Keratinocyte (primary cell): Measurements from ENCODE around the gene SLC16A9.
"Not testable (repeated sequence)": the region's sequence is repeated elsewhere in the genome, so short reads cannot be mapped to it uniquely, and the experiment has no call there.

ENCODE experiments used
- EZH2 ChIP-seq: IDR thresholded peaks from one replicate; pipeline ENCODE4 v1.6.1; 2012; ENCODE audit warnings: inconsistent platforms, mild to moderate bottlenecking, low read length, moderate library complexity
- TF ChIP-seq, protein P1 (sequence below), 3 experiments: IDR thresholded peaks in 1 of 3; conservative IDR thresholded peaks in 1 of 3; optimal IDR thresholded peaks in 1 of 3; 2 replicates in 2 of 3; 3 replicates in 1 of 3; pipeline versions ENCODE3 to v1.5.1; 2011; ENCODE audit warnings: low read length in 3 of 3, mild to moderate bottlenecking in 3 of 3, moderate library complexity in 2 of 3, control low read depth in 1 of 3, inconsistent platforms in 1 of 3; ENCODE audit not compliant: insufficient read depth in 2 of 3; ENCODE audit errors: extremely low read depth in 1 of 3

DNA sequence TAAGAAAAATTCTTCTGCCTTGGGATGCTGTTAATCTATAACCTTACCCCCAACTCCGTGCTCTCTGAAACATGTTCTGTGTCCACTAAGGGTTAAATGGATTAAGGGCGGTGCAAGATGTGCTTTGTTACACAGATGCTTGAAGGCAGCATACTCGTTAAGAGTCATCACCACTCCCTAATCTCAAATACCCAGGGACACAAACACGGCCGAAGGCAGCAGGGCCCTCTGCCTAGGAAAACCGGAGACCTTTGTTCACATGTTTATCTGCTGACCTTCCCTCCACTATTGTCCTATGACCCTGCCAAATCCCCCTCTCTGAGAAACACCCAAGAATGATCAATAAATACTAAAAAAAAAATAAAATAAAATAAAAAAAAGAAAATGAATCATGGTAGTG is 35.1 kb upstream of the SLC16A9 start:
- TF ChIP-seq, protein P1, sequence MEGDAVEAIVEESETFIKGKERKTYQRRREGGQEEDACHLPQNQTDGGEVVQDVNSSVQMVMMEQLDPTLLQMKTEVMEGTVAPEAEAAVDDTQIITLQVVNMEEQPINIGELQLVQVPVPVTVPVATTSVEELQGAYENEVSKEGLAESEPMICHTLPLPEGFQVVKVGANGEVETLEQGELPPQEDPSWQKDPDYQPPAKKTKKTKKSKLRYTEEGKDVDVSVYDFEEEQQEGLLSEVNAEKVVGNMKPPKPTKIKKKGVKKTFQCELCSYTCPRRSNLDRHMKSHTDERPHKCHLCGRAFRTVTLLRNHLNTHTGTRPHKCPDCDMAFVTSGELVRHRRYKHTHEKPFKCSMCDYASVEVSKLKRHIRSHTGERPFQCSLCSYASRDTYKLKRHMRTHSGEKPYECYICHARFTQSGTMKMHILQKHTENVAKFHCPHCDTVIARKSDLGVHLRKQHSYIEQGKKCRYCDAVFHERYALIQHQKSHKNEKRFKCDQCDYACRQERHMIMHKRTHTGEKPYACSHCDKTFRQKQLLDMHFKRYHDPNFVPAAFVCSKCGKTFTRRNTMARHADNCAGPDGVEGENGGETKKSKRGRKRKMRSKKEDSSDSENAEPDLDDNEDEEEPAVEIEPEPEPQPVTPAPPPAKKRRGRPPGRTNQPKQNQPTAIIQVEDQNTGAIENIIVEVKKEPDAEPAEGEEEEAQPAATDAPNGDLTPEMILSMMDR (optimal IDR thresholded peaks at IDR 0.05 in 1 of 3, IDR thresholded peaks at IDR 0.05 in 1 of 3, conservative IDR thresholded peaks at IDR 0.05 in 1 of 3; ENCODE audit: extremely low read depth in 1 of 3, insufficient read depth in 2 of 3, low read length in 3 of 3), result not testable (repeated sequence)
- not testable (repeated sequence) for TF ChIP-seq EZH2
